ENCODE measurements around the gene TMPRSS9. TPM values are rescaled to one million over a fixed set of nuclear protein-coding genes. Genes with fewer than 3 reads are reported as not detected.

TMPRSS9 gene
- total RNA-seq (2014; rRNA removed; shearing (Covaris generic)), result not detected in 2 replicates

- no peak for DNase-seq (ENCODE audit: low read depth)
These were observed at the start of gene TMPRSS9 for GRCh38 chr19:2359992-2360685. Gene TMPRSS9 (plus strand): TSS chr19:2360265. CDS start chr19:2389786, 29,521 bp downstream.

DNA sequence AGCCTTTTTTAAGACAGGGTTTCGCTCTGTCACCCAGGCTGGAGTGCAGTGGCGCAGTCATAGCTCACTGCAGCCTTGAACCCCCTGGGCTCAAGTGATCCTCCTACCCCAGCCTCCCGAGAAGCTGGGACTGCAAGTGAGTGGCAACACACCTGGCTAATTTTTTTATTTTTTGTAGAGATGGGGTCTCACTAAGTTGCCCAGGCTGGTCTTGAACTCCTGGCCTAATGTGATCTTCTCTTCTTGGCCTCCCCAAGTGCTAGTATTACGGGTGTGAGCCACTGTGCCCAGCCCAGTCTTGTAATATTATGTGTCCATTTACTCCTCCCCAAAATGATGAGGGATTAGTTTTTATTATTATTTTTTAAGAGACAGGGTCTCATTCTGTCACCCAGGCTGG lies 49.0 kb upstream of the TMPRSS9 start:
- no peak for DNase-seq (ENCODE audit: low read depth)

- no peak for DNase-seq (ENCODE audit: low read depth)
These were observed 47.1 kb upstream of the TMPRSS9 start for GRCh38 chr19:2312820-2313501.

GRCh38 chr19:2315121-2315817 lies 44.8 kb upstream of the TMPRSS9 start:
- no peak for DNase-seq (ENCODE audit: low read depth)

- DNase-seq (ENCODE audit: low read depth), result peak; percentile 62
These were observed 44.2 kb upstream of the TMPRSS9 start for GRCh38 chr19:2315818-2316353.

- no peak for DNase-seq (ENCODE audit: low read depth)
These were observed 42.8 kb upstream of the TMPRSS9 start for GRCh38 chr19:2317300-2317699.

GRCh38 chr19:2317756-2318155 lies 42.3 kb upstream of the TMPRSS9 start:
- no peak for DNase-seq (ENCODE audit: low read depth)

- DNase-seq (ENCODE audit: low read depth), result no peak
These were observed 41.1 kb upstream of the TMPRSS9 start for GRCh38 chr19:2318923-2319322.

DNA sequence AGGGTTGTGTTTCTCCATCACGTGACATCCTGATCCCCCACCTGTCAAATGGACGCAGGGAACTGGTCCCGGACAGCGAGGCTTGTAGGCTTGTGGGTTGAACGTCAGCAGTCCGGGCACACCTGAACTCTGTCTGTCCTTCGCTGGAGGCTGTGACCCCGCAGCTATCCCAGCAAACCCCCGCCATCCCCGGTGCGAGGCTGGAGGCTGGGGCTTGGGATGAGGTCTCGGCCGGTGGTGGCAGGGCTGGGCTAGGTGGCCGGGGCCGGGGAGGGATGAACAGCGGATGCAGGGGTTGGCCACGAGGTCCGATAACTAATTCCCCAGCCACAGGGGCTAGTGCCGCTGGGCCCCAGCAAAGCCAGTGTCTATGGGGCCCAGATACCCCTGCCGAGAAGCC lies 40.5 kb upstream of the TMPRSS9 start:
- no peak for DNase-seq (ENCODE audit: low read depth)

DNA sequence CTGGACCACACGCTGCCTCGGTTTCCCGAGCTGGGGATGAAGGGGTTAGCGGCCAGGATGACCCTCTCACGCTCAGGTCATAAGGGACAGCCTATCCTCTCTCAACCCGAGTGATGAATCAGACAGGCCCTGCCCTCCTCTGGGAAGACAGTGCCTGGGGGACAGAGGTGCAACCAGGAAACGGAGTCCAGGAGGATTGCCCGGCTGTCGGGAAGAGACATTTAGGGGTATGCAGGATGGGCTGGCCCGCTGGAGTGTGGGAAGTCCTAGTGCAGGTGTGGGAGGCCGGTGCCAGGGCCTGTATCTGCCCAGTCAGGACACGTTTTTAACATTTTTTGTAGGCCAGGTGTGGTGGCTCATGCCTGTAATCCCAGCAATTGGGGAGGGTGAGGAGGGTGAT lies 40.0 kb upstream of the TMPRSS9 start:
- no peak for DNase-seq (ENCODE audit: low read depth)

DNA sequence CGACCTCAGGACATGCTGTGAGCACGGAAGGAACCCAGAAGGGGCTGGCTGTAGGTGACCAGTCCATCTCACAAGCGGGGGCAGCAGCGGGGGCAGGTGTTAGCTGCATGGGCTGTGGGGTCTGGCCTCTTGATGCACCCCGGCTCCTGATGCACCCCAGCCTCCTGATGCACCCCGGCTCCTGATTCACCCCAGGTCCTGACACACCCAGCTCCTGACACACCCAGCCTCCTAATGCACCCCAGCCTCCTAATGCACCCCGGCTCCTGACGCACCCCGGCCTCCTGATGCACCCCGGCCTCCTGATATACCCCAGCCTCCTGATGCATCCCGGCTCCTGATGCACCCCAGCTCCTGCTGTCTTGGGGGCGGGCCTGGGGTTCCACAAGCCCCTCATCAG lies 39.1 kb upstream of the TMPRSS9 start:
- DNase-seq (ENCODE audit: low read depth), result no peak

DNA sequence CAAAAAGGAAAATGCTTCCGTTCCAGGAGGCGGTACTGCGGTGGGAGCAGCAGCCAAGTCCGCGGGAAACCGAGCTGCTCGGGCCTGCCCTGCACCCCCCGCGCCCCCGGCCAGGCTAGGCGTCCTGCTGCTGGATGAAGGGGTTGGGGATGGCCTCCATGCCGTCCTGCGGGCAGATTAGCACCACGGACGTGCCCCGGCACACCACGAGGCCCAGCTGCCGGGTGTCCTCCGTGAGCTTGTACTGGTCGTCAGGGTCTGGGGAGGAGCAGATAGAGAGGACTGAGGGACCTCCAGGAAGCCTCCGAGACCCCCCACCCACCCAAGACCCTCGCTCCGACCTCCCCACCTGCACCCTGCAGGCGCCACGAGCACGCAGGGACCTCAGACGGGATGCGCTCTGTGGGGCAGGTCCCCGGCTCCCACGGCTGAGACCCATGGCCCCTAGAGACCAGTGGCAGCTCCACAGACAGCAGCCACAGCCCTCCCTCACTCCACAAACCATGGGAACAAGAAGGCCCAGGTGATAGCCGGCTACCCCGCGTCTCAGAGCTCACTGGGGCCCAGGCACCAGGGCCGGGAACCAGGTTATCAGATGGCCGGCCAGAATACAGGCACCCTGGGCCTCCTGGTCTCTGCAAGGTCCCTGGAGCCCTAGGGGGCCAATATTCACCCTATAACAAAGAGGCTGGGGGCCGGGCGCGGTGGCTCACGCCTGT lies 38.3 kb upstream of the TMPRSS9 start:
- no peak for DNase-seq (ENCODE audit: low read depth)

- no peak for DNase-seq (ENCODE audit: low read depth)
These were observed 36.4 kb upstream of the TMPRSS9 start for GRCh38 chr19:2323707-2324106.

DNA sequence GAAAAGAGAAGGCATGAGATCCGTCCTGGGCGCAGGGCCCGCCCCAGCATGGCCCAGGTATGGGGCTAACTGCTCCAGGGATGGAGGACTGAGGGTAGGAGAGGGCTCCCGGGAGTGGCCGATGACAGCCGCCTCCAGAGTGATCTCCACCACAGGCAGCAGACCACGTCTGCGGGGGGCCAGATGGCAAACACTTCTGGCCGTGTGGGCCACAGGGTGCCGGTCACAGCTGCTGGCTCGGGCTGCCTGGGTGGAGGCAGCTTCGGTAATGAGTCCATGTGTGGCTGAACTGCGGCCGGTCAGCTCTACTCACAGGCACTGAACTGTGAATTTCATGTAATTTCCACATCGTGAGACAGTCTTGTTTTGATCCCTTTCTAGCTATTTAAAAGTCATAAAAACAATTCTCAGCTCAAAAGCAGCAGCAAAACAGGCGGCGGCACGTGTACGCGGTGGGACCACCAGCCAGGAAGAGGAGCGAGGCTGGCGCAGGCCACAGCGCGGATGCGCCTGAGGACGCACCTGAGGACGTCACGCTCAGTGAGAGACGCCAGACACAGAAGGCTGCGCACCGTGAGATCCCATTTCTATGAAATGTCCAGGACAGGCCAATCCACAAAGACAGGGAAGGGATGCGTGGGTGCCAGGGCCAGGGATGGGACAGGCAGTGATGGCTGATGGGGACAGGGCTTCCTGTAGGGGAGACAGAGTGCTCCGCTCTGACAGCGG lies 35.7 kb upstream of the TMPRSS9 start:
- no peak for DNase-seq (ENCODE audit: low read depth)

DNA sequence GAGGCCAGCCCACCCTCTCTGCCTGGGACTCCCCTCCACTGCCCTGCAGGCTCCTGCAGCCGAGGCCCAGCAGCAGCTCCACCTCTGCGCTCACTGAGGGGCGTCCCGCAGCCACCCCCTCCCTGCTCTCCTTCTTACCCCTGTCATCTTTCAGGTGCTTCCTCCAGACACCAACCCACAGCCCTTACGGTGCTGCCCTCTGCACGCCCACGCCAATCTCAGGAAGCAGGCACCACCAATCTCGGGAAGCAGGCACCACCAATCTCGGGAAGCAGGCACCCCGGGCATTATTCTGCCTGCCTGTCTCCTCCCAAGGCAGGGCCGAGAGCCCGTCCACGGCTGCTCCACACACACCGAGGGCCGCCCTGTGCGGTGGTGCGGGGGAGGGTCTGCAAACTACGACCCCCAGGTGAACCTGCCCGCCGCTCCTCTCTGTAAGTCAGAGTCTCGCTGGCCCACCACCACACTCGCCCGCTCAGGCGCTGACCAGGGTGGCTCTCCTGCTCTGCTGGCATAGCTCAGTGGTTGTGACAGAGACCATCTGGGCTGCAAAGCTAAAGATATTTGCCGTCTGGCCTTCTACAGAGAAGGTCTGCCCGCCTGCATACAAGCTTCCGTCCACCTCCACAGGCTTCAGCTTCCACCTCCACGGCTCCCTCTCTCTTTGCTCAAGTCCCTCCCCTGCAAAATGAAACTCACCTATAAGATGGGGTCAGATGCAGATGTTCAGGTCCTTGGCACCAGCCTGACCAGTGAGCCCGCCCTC lies 34.6 kb upstream of the TMPRSS9 start:
- no peak for DNase-seq (ENCODE audit: low read depth)

GRCh38 chr19:2326699-2327360 lies 33.2 kb upstream of the TMPRSS9 start:
- no peak for DNase-seq (ENCODE audit: low read depth)

GRCh38 chr19:2327773-2328400 lies 32.2 kb upstream of the TMPRSS9 start:
- peak; percentile 81 for DNase-seq (ENCODE audit: low read depth)

- DNase-seq (ENCODE audit: low read depth), result peak; percentile 85
These were observed 31.5 kb upstream of the TMPRSS9 start, which contains the start of the genes LSM7 and SPPL2B for GRCh38 chr19:2328401-2329148. Gene LSM7 (minus strand): TSS chr19:2328586. CDS start chr19:2328566, 20 bp downstream. Gene SPPL2B (plus strand): TSS chr19:2328684. CDS start chr19:2328710, 26 bp downstream.

DNA sequence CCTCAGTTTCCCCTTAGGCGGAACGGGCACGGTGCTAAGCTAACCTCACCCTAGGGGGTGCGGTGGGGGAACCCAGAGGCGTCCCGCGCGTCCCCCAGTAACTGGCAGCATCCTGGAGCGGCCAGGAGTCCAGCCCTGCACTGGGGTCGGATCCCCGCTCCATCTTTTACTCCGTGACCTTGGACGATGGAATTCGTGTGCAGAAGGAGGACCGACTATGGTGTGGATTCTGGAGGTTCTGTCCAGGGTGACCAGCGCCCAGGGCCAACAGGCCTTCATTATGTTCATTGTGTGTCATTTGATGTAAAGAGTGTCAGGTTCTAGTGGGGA lies 31.0 kb upstream of the TMPRSS9 start:
- DNase-seq (ENCODE audit: low read depth), result no peak
